ENCODE results near the gene DGKH.

DGKH gene

GRCh38 chr13:42232671-42233070, 184.2 kb downstream of the DGKH start:
- DNase-seq: no peak

GRCh38 chr13:42233726-42234125, 185.3 kb downstream of the DGKH start:
- DNase-seq: no peak

GRCh38 chr13:42239161-42239560, 190.7 kb downstream of the DGKH start:
- DNase-seq: no peak

GRCh38 chr13:42239644-42240043, 191.2 kb downstream of the DGKH start:
- DNase-seq: no peak

GRCh38 chr13:42246541-42246940, 198.1 kb downstream of the DGKH start:
- DNase-seq: no peak

GRCh38 chr13:42247883-42248282, 199.4 kb downstream of the DGKH start:
- no peak for DNase-seq

GRCh38 chr13:42255886-42256285, 207.4 kb downstream of the DGKH start:
- DNase-seq: no peak

- DNase-seq: no peak
Measured at GRCh38 chr13:42258747-42259146, 210.3 kb downstream of the DGKH start.

- no peak for DNase-seq
Measured at GRCh38 chr13:42259515-42259914, 211.1 kb downstream of the DGKH start.

- no peak for DNase-seq
Measured at GRCh38 chr13:42260903-42261654, 212.6 kb downstream of the DGKH start.

GRCh38 chr13:42266473-42266872, 218.0 kb downstream of the DGKH start:
- no peak for DNase-seq

- no peak for DNase-seq
Measured at GRCh38 chr13:42270160-42270856, 221.9 kb downstream of the DGKH start.

GRCh38 chr13:42270857-42271215, 222.4 kb downstream of the DGKH start:
- no peak for DNase-seq

- DNase-seq: peak; percentile 94
Measured at GRCh38 chr13:42271337-42272114, 223.1 kb downstream of the DGKH start.

GRCh38 chr13:42272115-42272803, 223.8 kb downstream of the DGKH start, which contains the start of gene AKAP11:
AKAP11 (plus strand) TSS chr13:42272152; CDS start chr13:42286349, 14,197 bp downstream.
- DNase-seq: peak; percentile 64

- DNase-seq: no peak
Measured at GRCh38 chr13:42272804-42273175, 224.3 kb downstream of the DGKH start.

GRCh38 chr13:42274386-42275097, 226.1 kb downstream of the DGKH start:
- DNase-seq: no peak

GRCh38 chr13:42275098-42275471, 226.6 kb downstream of the DGKH start:
- no peak for DNase-seq

GRCh38 chr13:42275506-42275905, 227.1 kb downstream of the DGKH start:
- DNase-seq: peak; percentile 26

- DNase-seq: no peak
Measured at GRCh38 chr13:42276683-42277082, 228.2 kb downstream of the DGKH start.

- no peak for DNase-seq
Measured at GRCh38 chr13:42277618-42278276, 229.3 kb downstream of the DGKH start.

GRCh38 chr13:42279080-42279479, 230.6 kb downstream of the DGKH start:
- peak; percentile 20 for DNase-seq

Data from stimulated activated CD4-positive, alpha-beta T cell treated with anti-CD3 and anti-CD28 coated beads, Interleukin-15, amount 100 ng/mL, for 24 hours (primary cell).